NCI-H748 (cell line): ENCODE results near the gene LIMS4.
"Not testable (repeated sequence)": the region's sequence is repeated elsewhere in the genome, so short reads cannot be mapped to it uniquely, and the experiment has no call there.

Source experiments
- DNase-seq: peaks from one replicate; lab custom pipeline; 2025; ENCODE audit not compliant: unreplicated experiment; lab: John Stamatoyannopoulos, UW

LIMS4 gene

GRCh38 chr2:110472171-110473058 is at the start of gene LIMS4:
Gene LIMS4, minus strand, starts transcription at chr2:110472816. Its CDS starts 38 bp downstream, at chr2:110472778.
- DNase-seq = not testable (repeated sequence)

- DNase-seq = not testable (repeated sequence)
These were observed 27.2 kb upstream of the LIMS4 start for GRCh38 chr2:110499755-110500377.

DNA sequence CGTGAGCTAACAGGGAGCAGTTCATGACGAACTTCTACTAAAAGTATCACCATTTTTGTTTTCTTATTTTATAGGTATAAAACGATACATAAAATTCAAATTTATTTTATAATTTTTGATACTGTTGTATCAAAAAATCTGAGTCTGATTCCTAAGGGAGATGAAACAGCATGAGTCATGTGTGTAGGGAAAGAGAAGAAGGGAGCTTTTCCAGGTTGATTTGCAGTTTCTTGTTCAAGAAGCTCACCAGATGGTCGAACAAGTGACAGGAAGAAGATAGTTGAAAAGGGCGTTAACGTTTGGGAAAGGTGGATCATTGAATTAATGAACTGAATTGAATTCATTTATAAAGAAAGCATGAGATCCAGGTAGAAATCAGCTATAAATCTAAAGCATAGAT is 23.4 kb upstream of the LIMS4 start:
- not testable (repeated sequence) for DNase-seq

DNA sequence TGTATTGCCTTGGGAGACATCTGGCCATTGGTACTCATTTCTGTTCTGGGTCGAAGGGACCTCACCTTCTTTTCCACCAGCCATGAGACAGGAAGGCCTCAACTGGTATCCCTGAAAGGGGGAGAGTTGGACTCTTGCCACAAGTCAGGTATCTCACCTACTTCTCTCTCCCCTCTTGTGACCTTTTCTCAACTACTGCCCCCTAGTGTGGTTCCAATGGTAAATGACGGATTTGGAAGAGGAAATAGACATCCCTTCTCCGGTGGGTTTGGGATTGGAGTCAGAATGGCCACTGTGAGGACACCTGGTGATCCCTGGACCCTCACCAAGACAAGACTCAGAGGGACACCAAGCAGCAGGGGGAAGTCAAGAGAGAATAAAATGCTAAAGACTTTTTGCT is 21.9 kb upstream of the LIMS4 start:
- not testable (repeated sequence) for DNase-seq

DNA sequence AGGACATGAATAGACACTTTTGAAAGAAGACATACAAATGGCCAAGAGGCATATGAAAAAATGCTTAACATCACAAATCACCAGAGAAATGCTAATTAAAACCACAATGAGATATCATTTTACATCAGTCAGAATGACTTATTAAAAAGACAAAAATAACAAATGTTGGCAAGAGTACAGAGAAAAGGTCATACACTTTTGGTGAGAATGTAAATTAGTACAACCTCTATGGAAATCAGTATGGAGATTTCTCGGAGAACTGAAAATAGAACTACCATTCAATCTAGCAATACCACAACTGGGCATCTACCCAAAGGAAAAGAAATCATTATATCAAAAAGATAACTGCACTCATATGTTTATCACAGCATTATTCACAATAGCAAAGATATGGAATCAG is 16.4 kb upstream of the LIMS4 start:
- DNase-seq = not testable (repeated sequence)

GRCh38 chr2:110482697-110483096 is 10.1 kb upstream of the LIMS4 start:
- DNase-seq = not testable (repeated sequence)

- DNase-seq = not testable (repeated sequence)
These were observed 8.6 kb upstream of the LIMS4 start for GRCh38 chr2:110481200-110481599.

DNA sequence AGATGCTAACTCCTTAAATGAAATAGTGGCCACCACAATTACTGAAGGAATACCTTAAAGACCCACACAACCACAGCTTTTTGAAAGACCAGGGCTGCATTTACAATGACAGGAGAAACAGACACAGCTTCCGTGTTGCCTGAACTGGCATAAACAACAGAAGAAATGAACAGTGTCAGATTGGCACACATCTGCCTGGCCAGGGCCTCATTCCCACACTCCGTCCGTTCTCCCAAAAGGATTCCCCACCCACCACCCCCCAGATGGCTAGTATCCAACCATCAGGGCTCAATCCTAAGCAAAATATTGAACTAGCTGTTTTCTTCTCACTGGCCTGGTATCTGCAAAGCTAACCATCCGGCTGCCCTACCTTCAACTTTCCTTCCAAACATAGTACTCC is 7.5 kb upstream of the LIMS4 start:
- DNase-seq = not testable (repeated sequence)

DNA sequence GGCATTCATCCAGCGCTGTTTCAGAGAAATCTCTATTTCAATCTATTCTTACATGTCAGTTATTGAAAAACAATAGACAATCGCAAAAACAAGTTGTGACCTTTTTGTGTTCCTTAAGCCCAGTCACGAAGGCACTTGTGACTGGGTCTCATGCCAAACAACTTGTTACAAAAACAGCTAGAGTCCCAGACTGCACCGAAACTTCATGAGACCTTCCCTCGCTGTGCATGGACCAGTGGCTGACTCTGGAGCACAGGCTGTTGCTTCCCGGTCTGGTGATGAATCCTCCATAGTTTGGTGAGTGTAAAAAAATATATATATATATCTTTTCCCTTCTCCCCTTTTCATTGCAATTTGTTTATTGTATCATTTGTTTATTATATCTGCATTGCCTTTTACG is 4.8 kb upstream of the LIMS4 start:
- DNase-seq = not testable (repeated sequence)

DNA sequence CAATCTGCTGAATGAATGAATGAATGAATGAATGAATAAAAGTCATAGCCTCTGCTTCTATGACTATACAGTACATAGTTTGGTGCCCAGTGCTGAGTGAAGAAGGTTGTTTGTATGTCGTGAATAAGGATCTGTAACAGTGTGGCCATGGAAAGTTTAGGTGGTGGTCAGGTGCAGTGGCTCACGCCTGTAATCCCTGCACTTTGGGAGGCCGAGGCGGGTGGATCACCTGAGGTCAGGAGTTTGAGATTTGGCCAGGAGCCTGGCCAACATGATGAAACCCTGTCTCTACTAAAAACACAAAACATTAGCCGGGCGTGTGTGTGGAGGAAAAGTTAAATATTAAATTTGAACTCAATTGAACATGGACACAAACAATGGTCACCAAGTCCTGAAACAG is 4.3 kb upstream of the LIMS4 start:
- DNase-seq = not testable (repeated sequence)

GRCh38 chr2:110475627-110476359 is 3.2 kb upstream of the LIMS4 start:
- not testable (repeated sequence) for DNase-seq

GRCh38 chr2:110474898-110475297 is 2.3 kb upstream of the LIMS4 start:
- DNase-seq = not testable (repeated sequence)

DNA sequence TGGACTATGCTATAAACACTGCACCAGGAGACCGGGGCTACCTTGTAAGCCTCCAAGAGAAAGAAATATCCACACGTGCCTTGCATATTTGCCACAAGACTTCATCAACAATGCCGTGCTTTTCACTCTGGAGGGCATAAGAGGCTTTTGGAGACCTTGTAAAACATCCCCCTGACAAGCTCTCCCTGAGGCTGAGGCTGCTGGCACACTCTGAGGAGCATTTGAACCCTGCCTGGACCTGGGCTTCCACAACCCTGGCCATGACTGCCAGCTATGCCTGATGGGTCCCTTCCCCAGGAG is 393 bp upstream of the LIMS4 start:
- not testable (repeated sequence) for DNase-seq

DNA sequence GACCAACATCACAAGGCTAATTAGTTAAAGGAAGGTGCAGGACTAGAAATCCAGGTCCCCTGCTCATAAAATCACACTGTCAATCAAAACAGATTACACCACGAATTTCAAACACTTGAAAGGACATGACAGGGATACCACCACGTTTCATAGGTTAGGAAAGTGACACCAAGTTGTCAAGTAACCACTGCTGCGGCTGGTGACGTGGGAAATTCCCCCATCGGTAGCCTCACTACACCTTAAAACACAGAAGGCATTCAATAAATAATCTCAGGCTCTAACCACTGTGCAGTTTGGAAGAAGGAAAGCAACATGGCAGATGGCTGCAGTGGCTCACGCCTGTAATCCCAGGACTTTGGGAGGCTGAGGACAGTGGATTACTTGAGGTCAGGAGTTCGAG is 3.7 kb downstream of the LIMS4 start:
- DNase-seq = not testable (repeated sequence)

GRCh38 chr2:110465312-110465711 is 7.3 kb downstream of the LIMS4 start:
- not testable (repeated sequence) for DNase-seq

DNA sequence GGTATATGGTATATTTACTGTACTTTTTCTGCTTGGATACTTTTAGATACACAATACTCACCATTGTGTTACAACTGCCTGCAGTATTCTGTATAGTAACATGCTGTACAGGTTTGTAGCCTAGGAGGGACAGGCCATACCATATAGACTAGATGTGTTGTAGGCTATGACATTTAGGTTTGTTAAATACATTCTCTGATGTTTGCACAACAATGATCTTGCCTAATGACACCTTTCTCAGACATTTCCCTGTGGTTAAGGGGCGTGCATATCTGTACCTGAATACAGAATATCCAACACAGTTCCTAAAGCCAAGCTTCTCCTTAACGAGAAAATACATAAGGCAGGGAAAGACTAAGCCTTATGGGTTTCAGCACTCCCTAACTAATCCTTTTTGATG is 10.2 kb downstream of the LIMS4 start:
- not testable (repeated sequence) for DNase-seq

- DNase-seq = not testable (repeated sequence)
These were observed 12.3 kb downstream of the LIMS4 start for GRCh38 chr2:110460318-110460717.

DNA sequence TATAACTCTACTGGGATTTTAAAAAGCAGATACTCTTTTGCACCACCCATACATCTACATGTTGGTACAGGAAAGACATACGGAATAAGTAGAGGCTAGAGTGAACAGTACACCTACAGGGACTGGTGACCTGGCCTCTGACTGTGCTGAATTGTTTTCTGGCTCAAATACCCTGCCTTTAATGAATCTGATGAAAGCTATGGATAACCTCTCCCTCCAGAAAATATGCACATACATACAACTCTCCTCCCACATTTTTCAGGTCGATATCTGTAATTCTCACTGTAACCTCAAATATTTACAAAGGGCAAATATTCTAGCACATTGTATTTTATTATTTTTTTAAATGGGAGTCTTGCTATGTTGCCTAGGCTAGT is 15.4 kb downstream of the LIMS4 start:
- not testable (repeated sequence) for DNase-seq

- not testable (repeated sequence) for DNase-seq
These were observed 16.1 kb downstream of the LIMS4 start for GRCh38 chr2:110456291-110457213.

- not testable (repeated sequence) for DNase-seq
These were observed 17.4 kb downstream of the LIMS4 start for GRCh38 chr2:110455080-110455670.
